A673 (cell line): Measurements from ENCODE around the gene FLYWCH1. TPM values are rescaled to one million over a fixed set of nuclear protein-coding genes. Genes with fewer than 3 reads are reported as not detected.

Source experiments
- BruUV-seq: library from RNA; stranded (reverse); fragments of 400-500 nt; replicated peaks from 2 replicates; lab custom pipeline; 2021; lab: Mats Ljungman, UMichigan
- CTCF ChIA-PET: fragments of 300-600 bp; sonication (Branson Sonifier 250); formaldehyde crosslinking; loops from one replicate; lab custom pipeline; 2022; ENCODE audit warnings: antibody characterized with exemption; lab: Charles Lee
- POLR2A ChIA-PET: fragments of 300-600 bp; sonication (Branson Sonifier 250); formaldehyde crosslinking; loops from one replicate; lab custom pipeline; 2022; ENCODE audit warnings: antibody characterized with exemption; ENCODE audit not compliant: low non-redundant PET; lab: Charles Lee
- DNase-seq: peaks from one replicate; pipeline ENCODE4 v3.0.0-alpha.2; 2015; ENCODE audit warnings: low spot score
- H3K27ac ChIP-seq: fragments of 200-600 bp; sonication (generic); 2 replicates; pipeline ENCODE4 v1.5.1; 2016; ENCODE audit warnings: mixed run types, low read depth, mild to moderate bottlenecking, mixed read lengths, antibody characterized with exemption, low read length; ENCODE audit not compliant: poor library complexity, severe bottlenecking
- H3K27me3 ChIP-seq: fragments of 200-600 bp; sonication (generic); replicated peaks from 2 replicates; pipeline ENCODE4 v1.6.1; 2017; ENCODE audit warnings: mixed run types, low read depth, mild to moderate bottlenecking, mixed read lengths, antibody characterized with exemption, low read length; ENCODE audit not compliant: insufficient read depth, poor library complexity
- H3K36me3 ChIP-seq: fragments of 200-600 bp; sonication (generic); 2 replicates; pipeline ENCODE4 v1.6.1; 2016; ENCODE audit warnings: mixed run types, mild to moderate bottlenecking, mixed read lengths, antibody characterized with exemption, low read length; ENCODE audit not compliant: insufficient read depth, poor library complexity, severe bottlenecking
- H3K4me1 ChIP-seq: fragments of 200-600 bp; sonication (generic); 2 replicates; pipeline ENCODE4 v1.6.1; 2017; ENCODE audit warnings: mixed run types, mild to moderate bottlenecking, mixed read lengths, antibody characterized with exemption, low read length; ENCODE audit not compliant: insufficient read depth, poor library complexity, severe bottlenecking
- H3K4me3 ChIP-seq: fragments of 200-600 bp; sonication (generic); 2 replicates; pipeline ENCODE4 v1.5.1; 2016; ENCODE audit warnings: low read depth, mixed run types, mild to moderate bottlenecking, mixed read lengths, low read length; ENCODE audit not compliant: poor library complexity, severe bottlenecking
- H3K9me3 ChIP-seq: fragments of 200-600 bp; sonication (generic); 2 replicates; pipeline ENCODE4 v1.6.1; 2016; ENCODE audit warnings: mixed run types, low read depth, mild to moderate bottlenecking, mixed read lengths, antibody characterized with exemption, low read length; ENCODE audit not compliant: poor library complexity, severe bottlenecking
- CTCF ChIP-seq: fragments of 300-800, 200-600 bp; sonication (generic); conservative IDR thresholded peaks from 2 replicates; pipeline ENCODE4 v1.5.1; 2017; ENCODE audit warnings: low read depth, mild to moderate bottlenecking, antibody characterized with exemption, low read length, moderate library complexity, mixed read lengths
- EZH2 ChIP-seq: fragments of 200-600 bp; sonication (generic); IDR thresholded peaks from 2 replicates; pipeline ENCODE4 v1.6.1; 2017; ENCODE audit warnings: borderline replicate concordance, low read depth, mild to moderate bottlenecking, mixed read lengths, antibody characterized with exemption, low read length; ENCODE audit not compliant: poor library complexity, severe bottlenecking
- intact Hi-C: fragments of 100-400 bp; cut with micrococcal nuclease; formaldehyde crosslinking; loops from one replicate; pipeline ENCODE4 v1.10.0; 2022; ENCODE audit not compliant: unreplicated experiment
- total RNA-seq: library from RNA; stranded (reverse); gene quantifications from 2 replicates; pipeline ENCODE4 v1.2.3, GENCODE V29; 2021

The FLYWCH1 gene
- total RNA-seq, 1 experiment from 2014 or later = 46.8 TPM

- Histone ChIP-seq H3K4me1 (no peaks in the 10 kb centered on the region), H3K27ac (no peak overlapping the region), H3K36me3 (peaks cover 20% of the 10 kb centered on the region), H3K27me3 (no peaks in the 10 kb centered on the region), H3K4me3 (no peak overlapping the region), H3K9me3 (no peaks in the 10 kb centered on the region)
- ChIA-PET CTCF (no interaction called here), POLR2A (no interaction called here)
- TF ChIP-seq CTCF = no peak
- TF ChIP-seq EZH2 = no peak
- intact Hi-C loops = no loop called here
- BruUV-seq = no TSS peak
- no peak for DNase-seq
Measured at GRCh38 chr16:2933701-2934100, 22.0 kb downstream of the FLYWCH1 start.

GRCh38 chr16:2934450-2934849, 22.7 kb downstream of the FLYWCH1 start:
- no peak overlapping the region for H3K4me3 ChIP-seq
- no peak overlapping the region for H3K27ac ChIP-seq
- H3K36me3 ChIP-seq = peaks cover 21% of the 10 kb centered on the region
- ChIA-PET POLR2A (no interaction called here), CTCF (no interaction called here)
- no peak for DNase-seq
- no peaks in the 10 kb centered on the region for H3K4me1 ChIP-seq
- BruUV-seq = no TSS peak
- H3K9me3 ChIP-seq = no peaks in the 10 kb centered on the region
- TF ChIP-seq CTCF (no peak), EZH2 (no peak)
- intact Hi-C loops = no loop called here
- no peaks in the 10 kb centered on the region for H3K27me3 ChIP-seq

- DNase-seq = no peak
- H3K27ac ChIP-seq = no peak overlapping the region
- H3K4me3 ChIP-seq = no peak overlapping the region
- ChIA-PET POLR2A (no interaction called here), CTCF (no interaction called here)
- no peak for TF ChIP-seq CTCF
- TF ChIP-seq EZH2 = no peak
- no peaks in the 10 kb centered on the region for H3K4me1 ChIP-seq
- peaks cover 26% of the 10 kb centered on the region for H3K36me3 ChIP-seq
- intact Hi-C loops = no loop called here
- no TSS peak for BruUV-seq
- no peaks in the 10 kb centered on the region for H3K27me3 ChIP-seq
- H3K9me3 ChIP-seq = no peaks in the 10 kb centered on the region
Measured at GRCh38 chr16:2936436-2937011, 24.8 kb downstream of the FLYWCH1 start.
